HG02642 (cell line): Measurements from ENCODE around the gene NTN1.
"Not testable (repeated sequence)": the region's sequence is repeated elsewhere in the genome, so short reads cannot be mapped to it uniquely, and the experiment has no call there.

Experiments
- ATAC-seq: cut with Tn5 transposase; IDR thresholded peaks from one replicate; pipeline ENCODE4 v1.9.1; 2021; ENCODE audit warnings: mild to moderate bottlenecking; ENCODE audit not compliant: unreplicated experiment, poor library complexity

The NTN1 gene

DNA sequence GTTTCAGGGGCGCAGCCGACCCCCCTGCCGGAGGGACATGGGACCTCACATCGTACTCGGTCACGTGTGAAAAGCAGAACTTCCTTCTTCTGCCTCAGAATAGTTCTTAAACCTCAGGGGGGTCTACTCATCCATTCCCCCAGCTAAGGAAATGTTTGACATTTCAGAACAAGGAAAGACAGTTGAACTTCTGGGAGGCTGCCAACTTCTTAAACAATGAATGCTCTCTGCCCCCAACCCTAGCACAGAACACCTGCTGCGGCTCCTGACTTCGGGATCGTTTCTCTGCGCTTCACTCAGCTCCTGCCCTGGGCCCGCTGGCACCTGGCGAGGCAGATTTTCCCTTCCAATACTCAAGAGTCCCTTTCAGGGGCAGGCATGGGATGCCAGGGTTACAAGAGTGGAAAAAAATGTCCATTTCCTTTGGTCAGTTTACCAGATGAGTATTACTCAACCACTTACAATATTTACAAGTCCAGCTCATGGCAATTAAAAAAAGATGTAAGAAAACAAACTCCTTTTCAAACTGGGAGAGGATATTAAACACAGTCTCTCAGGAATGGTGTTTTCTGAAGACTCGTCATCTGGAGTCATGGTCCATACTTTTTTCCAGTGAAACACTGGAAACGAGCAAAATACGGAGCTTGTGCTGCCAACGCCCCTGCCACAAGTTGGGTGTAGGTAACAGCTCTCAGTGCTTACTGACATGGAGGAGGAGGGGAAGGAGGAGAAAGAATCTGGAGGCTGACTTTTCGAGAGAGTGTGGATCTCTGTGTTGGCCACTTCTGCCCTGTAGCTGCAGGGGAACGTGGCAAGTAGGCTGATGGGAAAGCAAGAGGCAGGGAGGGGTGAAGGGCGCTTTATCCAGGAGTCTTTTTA, 235.7 kb downstream of the NTN1 start:
- ATAC-seq, result no peak

DNA sequence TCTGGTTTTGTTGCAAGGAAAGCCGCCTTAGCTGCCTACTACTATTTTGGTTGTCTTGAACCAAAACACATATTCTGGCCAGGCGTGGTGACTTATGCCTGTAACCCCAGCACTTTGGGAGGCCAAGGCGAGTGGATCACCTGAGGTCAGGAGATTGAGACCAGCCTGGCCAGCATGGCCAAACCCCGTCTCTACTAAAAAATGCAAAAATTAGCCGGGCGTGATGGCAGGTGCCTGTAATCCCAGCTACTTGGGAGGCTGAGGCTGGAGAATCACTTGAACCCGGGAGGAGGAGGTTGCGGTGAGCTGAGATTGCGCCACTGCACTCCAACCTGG, 236.3 kb downstream of the NTN1 start:
- not testable (repeated sequence) for ATAC-seq

DNA sequence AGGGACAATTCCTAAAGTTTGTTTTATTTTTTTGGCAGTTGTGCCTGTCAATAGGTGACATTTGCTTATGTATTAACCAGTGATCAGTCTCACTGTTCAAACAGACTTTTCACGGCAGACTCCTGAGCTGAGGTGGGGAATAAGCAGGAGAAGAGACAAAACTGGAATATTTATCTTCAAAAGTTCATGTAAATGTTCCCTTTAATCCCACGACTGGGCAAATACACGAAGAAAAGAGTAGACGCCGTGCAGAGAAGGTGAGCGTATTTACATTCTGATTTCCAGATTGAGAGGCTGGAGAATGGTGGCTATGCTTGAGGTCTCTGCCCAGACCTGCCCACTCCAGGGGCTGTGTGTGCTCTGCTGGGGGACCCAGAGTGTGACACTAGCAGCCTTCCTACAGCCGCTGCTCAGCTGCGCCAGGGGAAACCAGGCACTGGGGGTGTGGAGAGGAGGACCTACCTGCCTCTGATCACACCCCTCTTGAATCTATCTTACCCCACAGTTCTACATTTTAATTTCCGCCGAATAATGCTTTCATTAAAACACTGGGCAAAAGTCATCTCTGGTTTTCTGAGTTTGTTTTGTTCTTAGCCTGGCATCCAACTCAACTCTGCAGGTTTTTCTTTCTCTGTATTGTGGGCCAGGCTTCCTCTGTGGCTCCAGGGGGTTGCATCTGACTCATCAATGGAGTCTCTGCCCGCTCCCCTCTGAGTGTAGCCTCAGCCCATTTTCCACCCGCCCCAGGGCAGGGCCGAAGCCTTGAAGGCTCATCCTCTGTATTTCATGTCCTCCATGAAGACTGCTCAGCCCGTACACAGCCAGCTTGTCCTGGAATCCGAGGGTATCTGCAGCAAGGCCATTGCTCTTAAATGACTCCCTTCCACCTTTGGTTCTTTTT, 237.1 kb downstream of the NTN1 start:
- no peak for ATAC-seq

DNA sequence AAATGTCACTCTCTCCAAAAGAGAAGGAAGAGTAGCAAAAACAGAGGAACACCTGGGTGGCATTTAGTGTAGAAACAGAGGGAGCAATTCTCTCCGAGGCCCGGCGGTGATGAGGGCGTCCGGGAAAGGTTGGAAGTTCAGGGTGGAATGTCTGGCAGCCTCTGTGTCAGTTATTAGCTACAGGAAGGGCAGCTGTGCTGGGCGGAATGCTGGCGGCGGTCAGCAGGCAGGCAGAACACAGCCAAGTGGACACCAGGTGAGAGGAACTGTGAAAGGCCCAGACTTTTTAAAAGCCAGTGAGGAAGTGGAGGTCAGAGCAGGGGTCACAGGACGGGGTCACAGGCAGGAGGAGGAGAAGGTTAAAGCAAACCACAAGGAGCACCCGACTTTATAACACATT, 238.1 kb downstream of the NTN1 start:
- ATAC-seq, result no peak

DNA sequence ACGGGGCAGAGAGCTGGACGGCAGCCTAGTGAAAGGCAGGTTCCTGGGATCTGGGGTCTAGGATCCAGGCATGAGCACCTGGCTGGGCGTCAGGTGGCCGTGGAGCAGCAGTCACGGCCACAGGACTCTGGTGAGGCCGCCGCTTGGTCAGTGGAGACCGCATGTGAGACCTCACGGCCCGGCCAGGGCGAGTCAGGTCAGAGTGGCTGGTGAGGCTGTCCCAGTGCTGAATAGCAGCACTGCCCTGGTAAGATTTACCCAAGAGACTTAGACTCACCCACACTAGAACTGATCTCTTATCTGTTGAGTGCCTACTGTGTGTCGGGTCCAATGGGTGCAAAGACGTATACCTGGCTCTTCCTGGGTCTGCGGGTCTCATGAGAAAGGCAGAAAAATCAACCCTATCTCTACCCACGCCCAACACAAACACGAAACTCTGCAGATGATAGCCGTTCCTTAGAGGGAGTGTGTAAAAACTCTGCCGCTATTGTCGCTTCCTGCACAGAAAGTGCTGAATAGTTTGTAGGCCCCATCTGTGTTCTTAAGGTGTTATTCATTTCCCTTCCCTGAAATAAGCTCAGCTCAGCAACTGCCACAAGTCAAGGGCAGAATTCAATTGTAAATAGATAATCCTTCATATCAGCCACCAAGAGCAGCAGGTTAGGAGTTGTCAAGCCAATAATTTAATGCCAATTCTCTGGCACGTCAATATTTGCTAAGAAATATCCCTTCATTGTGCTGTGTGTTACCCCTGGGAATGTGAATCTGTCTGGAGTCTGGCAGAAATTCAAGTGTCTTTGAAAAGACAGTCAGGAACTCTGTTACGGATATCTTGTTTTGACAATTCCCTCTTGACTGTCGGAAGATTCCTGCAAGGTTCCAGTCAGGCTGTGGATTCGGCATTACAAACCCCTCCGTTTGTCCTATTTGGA, 240.0 kb downstream of the NTN1 start:
- ATAC-seq, result no peak

DNA sequence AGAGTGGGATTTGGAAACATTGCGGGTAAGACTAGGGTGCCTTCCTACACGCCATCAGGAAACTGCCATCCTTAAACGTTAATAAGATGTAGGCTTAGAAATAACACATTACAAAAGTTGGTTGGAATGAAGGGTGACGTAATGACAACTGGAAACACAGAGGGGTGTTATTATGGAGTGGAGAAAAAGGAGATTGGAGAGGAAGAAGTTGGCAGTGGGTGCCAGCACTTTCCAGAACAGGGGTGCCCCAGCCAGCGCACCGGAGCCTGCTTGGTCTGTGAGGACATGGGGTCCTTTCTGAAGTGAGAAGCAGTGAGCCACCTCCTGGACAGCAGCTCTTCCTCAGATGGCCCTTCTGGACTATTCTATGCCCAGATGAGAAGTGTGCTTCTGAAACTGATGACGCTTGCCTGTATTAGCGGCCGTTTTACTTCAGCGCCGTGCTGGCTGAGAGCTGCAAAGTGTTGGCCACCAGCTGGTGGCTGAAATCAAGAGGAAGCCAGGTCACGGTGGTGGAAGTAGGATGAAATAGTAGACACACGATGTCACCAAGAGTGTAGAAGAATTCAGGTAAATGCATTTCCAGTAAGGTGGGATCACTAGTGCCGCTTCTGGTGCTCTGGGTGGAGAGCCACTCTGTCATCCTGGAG, 244.8 kb downstream of the NTN1 start:
- no peak for ATAC-seq

DNA sequence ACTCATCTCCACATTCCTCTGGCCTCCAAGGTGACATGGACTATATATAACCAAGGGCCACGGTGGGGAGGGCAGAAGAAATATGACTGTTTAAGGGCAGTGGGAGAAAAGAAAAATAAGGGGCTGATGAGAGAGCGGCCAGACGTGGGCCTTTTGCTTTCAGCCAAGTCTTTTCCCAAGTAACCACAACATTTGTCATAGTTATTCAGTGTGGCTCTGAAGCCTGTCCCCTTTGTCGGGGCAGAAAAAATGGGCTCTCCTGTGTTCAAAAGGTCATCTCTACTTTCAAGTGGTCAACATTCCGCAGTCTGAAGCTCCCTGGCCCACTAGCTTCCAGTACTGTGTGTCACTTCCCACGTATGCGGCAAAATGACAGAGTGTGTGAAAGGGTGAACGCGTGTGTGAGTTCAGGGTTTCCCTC, 245.4 kb downstream of the NTN1 start:
- ATAC-seq, result no peak

DNA sequence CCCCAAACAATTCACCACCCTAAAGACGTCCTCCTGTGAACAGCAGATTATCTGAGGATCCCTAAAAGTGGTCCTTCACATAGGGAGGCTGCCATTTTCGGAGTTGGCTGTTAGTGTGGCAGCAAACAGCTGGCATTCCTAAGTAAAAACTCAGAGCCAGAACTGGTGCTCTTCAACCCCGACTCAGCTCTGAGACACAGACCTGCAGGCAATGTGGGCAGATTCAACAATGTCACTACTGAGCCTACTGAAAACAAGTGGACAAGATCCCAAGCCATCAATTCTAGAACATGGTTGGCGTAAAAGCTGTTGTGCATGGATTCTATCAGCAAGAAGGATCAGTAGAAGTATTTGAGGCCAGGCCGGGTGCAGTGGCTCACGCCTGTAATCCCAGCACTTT, 247.2 kb downstream of the NTN1 start:
- no peak for ATAC-seq

DNA sequence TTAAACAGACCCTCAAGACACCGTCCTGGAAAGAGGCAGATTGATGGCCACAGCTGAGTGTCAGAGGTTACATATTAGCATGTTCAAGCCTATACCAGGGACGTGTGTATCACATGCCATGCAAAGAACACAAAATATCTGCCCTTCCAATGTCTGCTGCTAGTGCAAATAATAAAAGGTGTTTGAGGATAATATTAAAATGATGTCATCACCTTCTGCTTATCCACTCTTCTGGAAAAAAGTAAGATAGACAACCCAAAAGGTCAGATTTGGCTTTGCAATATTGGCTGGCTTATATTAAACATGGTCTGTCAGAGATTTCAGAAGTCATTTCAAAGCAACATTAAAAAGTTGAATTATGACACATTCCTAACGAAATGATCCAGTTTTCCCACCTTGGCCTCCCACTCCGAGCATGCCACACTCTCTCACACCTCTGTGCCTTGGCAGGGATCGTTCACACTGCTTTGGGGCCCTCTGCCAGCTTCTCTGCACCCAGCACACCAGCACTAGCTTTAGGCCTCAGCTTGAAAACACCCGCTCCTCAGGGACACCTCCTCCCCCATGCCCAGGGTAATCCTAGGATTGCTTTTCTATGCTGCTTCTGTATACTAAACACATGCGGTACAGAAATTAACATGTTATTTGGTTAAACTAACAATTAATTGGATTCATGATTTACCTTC, 248.2 kb downstream of the NTN1 start:
- ATAC-seq, result no peak

DNA sequence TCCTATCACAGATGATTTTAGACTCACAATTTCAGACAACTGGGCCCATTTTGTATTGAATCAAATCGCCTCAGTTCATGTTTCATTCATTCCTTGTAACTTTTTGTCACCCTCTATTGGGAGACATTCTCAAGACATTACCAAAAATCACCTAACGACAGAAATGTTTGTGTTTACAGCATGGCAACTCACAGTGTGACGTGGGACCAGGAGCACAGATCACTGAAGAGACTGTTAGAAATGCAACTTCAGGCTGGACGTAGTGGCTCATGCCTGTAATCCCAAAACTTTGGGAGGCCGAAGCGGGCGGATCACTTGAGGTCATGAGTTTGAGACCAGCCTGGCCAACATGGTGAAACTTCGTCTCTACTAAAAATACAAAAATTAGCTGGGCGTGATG, 249.6 kb downstream of the NTN1 start:
- ATAC-seq, result no peak

DNA sequence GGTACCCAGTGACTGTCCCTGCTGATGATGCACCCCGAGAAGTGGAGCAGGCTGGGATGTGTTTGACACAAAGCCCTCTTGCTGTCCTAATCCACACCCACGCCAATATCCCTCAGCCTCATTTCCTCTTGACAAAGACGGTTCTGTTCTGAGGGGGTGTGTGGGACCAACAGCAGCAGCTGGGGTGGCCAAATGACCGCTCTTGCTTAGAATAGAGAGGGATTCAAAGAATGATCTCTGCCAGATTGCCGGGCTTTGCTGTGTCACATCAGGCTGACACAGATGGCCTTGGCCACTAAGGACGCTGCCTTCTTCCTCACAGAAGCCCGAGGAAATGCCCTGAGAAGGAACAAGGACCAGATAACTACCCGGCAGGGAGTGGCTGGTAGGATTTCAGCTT, 250.7 kb downstream of the NTN1 start:
- no peak for ATAC-seq

DNA sequence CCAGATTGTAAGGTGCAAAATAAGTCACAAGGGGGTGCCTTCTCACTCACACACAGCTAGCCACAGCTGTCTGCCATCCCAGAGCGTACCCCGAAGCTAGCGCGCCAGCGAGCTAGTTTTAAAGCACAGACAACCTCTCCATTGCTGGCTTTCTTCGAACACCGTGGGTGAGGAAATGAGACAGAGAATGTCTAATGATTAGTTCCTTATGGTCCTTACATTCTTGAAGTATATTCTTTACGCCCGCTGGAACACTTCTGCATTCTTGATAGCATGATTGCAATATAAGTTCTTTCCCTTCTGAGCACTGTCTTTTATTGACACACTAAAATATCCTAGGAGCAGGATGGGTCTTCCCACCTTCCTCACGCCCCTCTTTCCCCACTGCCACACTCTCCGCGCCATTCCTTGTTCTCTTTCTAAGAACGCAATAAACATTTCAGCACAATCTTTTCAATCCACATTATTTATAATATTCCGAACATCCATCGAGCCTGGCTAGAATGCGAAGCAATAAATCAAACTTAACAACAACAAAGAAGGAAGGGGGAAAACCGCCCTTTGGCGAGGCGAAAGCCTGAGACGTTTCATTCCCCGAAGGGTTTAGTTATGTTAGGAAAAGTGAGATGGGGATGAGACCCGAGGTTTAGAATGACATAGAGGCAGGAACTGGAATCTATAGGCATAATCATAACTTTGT, 251.3 kb downstream of the NTN1 start:
- ATAC-seq, result no peak

DNA sequence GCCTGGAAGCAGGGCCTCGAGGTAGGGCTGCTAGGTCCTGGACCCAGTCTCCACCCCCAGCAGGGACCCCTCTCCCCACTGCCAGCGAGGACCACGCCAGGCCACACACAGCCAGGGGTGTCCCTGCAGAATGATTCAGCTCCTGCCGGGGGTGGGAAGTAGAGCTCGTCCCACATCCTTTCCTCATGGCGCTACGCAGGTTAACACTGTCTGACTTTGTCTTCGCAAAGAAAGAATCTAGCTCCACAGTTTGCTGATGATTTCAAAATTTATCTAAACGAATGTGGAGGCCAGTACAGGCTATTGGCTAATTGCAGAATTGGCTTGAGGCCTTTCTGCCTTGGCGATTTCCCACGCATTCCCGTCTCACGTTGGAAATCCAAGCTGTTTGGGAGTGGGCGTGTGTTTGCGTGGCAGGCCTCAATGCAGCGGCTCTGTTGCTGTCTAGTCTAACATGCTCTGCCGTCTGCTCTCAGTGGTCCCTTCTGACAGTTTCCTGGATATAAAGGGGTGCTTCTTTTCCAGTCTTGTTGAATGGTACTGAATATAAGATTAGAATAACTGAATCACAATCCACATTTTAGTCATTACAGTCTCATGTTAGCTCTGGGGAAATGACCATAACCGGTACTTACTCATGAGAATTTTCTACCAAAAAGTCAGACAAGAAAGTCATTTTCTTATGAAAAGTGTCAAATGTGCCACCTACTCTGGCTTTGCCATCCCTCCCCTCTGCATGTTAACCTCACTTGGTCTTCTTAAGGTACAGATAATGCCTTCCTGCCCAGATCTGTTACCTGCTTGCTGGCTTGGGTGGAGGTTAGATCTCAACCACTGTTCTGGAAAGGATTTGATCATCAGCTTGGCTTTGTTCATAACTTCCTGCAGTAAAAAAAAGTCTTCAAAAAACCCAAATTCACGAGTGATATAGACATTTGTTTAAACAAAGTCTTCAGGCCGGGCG, 252.4 kb downstream of the NTN1 start:
- no peak for ATAC-seq

DNA sequence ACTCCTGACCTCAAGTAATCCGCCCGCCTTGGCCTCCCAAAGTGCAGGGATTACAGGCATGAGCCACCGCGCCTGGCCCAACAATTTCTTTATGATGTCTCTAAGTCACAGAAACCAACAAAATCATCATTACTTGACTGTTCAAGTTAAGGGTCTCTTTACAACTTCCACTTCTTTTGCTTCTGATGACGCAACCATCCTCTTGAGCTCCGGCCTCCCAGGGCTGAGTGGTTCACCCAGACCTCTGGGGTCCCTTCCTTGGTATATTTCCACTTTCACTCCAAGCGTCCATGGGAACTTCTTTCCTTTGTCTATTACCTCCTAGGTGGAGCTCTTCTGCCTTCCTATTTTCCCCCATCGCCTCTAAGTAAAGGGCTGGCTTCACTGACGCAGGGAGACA, 253.7 kb downstream of the NTN1 start:
- ATAC-seq, result no peak

DNA sequence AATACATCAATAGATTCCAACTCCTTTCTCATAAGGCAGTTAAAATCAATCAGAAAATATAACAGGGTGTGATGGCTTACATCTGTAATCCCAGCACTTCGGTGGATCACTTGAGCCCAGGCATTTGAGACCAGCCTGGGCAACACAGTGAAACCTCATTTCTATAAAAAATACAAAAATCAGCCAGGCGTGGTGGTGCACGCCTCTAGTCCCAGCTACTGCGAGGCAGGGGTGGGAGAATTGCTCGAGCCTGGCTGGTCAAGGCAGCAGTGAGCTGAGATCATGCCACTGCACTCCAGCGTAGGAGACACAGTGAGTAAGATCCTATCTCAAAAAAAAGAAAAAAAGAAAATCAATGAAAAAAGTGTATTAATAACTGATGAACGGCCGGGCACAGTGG, 258.6 kb downstream of the NTN1 start:
- no peak for ATAC-seq

DNA sequence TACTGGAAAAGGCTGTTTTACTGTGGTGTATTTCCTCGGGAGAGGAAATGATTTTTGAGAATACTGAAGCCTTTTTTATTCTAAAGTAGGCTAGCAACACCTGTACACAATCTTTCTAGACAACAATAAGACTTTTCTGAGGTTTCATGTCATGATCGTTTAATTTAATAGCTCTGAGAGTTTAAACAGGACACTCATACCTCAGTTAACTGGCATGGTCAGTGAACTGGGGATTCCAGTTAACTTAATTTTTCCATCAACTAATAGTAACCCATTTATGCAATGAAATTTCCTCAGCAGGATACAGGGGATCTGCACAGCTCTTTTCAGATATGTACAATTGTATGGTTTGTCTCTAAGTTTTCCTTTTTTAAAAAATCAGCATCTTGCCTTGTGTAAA, 262.6 kb downstream of the NTN1 start:
- ATAC-seq, result no peak

DNA sequence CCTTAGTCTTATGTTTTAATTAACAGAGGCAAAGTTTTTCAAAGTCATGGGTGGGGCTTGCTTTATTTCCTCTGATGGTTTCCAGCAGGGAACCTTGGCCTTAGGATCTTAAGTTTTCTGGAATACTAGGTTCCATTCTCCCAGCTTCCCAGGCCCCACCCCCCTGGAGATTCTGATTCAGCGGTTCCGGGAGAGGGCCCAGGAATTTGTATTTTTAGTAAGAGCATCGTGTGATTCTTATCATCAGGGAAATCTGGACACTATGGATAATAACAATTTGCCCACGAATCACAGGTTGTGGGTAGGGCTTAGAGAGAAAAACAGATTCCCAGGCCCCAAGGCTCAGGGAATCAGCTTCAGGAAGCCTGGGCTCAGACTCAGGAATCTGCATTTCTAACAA, 263.6 kb downstream of the NTN1 start:
- ATAC-seq, result no peak
